ENCODE results near the gene PRR5.
"Not testable (repeated sequence)": the region's sequence is repeated elsewhere in the genome, so short reads cannot be mapped to it uniquely, and the experiment has no call there.

Gene PRR5

DNA sequence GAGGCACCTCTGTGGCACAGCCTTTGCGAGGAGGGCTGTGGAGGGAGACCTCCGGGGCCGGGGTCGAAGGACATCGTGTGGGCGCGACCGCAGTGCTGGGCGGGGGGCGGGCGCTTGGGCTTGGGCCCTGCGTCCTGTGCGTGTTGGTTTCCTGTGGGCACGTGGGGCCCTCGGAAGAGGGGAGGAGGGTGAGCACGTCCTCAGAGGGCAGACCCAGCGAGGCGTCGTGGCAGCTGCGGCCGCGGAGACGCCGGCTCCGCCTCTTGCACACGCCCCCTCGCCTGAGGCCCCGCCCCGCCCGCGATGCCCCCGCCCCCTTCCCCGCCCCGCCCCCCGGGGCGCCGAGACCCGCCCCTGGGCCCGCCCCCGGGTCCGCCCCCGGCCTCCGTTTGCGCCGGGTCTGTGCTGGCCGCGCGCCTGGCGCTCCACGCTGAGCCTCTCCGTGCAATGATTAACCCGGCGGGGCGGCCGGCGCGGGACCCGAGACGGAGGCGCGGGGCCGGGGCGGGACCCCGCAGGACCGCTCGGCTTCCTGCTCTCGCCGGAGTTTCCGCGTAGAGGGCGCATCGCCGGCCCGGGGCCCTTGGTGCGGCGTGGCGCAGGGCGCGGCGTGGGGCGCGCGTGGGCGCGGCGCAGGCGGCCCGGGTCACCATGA is at the start of gene PRR5:
Gene PRR5, plus strand, starts transcription at position 381 of the 655 bp plus-strand sequence. Its CDS starts 271 bp downstream, at position 652.
- peak; percentile 59 to 61 for DNase-seq (ENCODE audit: low read depth in 2 of 2)

GRCh38 chr22:44652866-44653265 is 49.1 kb upstream of the PRR5 start:
- not testable (repeated sequence) for DNase-seq (ENCODE audit: low read depth in 2 of 2)

DNA sequence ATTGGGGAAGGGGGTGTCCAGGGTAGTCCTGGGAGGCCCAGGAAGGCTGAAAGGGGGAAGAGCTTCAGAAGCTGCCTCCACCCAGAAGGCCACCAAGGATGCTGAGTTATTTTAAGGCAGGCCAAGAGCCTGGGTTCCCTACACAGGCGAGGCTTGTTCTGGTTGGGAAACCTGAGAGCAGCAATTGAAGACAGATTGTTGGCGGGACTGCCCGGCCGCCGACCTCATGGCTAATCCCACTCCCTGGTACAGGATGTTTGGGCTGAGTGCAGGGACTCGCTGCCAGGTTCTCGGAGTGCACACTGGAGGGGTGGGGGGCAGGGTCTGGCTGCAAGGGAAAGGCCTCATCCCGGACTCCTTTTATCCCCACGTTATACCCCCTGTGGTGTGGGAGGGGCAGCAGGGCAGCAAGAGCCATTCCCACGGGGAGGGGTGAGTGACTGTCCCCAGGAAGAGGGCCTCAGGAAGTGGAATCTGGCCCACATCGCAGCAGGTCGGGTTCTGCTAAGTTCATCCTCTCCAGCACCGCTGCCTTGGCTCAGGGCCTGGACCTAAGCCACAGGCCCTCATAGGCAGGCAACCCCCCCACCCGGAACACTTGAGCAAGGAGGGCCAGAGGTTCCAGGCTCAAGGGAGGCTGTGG is 43.6 kb upstream of the PRR5 start:
- no peak for DNase-seq (ENCODE audit: low read depth in 2 of 2)

DNA sequence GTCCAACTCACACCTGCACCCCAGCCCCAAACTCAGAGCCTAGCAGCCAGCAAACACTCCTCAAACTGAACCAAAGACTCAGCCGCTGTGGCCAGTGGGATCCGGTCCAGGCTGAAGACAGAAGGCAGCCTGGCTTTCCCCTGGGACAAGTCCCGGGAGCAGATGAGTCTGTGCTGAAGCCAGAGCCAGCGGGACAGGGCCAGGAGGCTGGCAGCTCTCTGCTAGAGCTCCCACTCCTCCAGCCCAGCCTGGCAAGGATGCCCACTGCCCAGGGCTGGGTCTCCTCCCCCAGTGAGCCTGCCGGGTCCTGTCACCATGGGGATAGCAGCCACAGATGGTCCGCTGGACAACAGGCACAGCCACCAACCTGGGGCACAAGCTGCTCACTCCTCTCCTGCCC is 42.9 kb upstream of the PRR5 start:
- no peak for DNase-seq (ENCODE audit: low read depth in 2 of 2)

- no peak for DNase-seq (ENCODE audit: low read depth in 2 of 2)
These were observed 41.8 kb upstream of the PRR5 start for GRCh38 chr22:44660051-44660830.

DNA sequence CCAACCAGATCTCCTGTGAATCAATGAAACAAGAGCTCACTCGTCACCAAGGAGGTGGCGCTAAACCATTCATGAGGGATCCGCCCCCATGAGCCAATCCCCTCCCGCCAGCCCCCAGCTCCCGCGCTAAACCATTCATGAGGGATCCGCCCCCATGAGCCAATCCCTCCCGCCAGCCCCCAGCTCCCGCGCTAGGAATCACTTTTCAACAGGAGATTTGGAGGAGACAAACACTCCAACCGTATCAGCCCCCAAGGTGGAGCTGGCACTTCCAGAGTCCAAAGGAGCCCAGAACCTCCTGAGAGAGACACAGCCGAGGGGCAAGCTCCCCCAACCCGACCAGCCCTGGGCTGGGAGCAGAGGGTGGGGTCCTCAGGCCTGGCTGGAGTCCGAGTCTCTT is 40.9 kb upstream of the PRR5 start:
- no peak for DNase-seq (ENCODE audit: low read depth in 2 of 2)

- no peak for DNase-seq (ENCODE audit: low read depth in 2 of 2)
These were observed 40.1 kb upstream of the PRR5 start for GRCh38 chr22:44661659-44662569.

DNA sequence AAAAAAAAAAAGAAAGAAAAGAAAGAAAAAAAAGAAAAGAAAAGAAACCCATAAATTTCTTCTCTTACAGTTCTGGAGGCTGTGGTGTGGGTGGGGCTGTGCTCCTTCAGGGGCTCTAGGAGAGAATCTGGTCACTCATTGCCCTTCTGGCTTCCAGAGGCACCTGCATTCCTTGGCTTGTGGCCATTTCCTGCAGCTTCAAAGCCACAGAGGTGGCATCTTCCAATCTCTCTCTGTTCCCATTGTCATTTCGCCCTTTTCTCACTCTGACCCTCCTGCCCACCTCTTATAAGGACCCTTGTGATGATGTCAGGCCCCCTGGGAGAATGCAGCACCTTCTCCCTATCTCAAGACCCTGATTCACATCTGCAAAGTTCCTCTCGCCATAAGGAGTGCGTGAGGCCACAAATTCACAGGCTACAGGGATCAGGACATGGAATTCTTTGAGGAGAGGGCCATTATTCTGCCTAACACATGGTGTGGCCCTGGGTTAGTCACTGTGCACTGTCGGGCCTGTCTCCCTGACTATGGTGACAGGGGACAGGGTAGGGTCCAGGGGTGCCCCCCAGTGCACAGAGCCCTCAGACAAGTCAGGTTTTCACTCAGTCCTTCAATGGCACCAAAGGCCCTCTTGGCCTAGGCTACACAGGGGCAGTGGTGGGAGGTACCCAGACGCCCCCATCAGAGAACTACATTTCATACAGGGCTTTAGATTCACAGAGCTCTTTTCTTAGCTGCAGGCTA is 38.6 kb upstream of the PRR5 start:
- no peak for DNase-seq (ENCODE audit: low read depth in 2 of 2)

GRCh38 chr22:44664149-44664548 is 37.9 kb upstream of the PRR5 start:
- DNase-seq (ENCODE audit: low read depth in 2 of 2): no peak

DNA sequence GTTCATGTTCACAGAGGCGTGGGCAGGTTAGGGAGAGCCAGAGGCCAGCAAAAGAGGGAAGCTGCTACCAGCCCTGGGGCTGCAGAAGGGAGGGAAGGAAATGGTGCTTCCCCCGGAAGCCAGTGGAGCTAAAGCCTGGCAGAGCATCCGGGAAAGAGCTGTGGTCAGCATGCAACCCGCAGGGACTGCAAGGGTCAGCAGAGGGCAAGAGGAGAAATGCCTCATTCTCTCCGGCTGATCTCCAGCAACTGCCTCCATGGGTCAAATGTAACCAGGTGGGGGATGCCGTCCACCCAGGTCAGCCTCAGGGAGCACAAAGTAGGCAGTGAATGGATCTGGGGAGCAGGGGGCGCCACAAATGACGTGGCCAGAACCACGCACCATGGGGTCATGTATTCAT is 36.9 kb upstream of the PRR5 start:
- no peak for DNase-seq (ENCODE audit: low read depth in 2 of 2)

DNA sequence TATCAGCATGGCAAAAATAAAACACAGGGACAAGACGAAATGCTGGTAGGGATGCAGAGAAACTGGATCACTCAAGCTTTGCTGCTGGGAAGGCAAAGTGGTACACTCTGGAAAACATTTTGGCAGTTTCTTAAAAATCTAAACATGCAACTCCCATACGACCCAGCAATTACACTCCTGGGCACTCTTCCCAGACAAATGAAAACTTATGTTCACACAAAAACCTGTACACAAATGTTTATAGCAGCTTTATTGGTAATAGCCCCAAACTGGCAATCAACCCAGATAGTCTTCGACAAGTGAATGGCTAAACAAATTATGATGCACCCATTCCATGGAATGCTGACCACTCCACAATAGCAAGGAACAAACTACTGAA is 35.8 kb upstream of the PRR5 start:
- no peak for DNase-seq (ENCODE audit: low read depth in 2 of 2)

DNA sequence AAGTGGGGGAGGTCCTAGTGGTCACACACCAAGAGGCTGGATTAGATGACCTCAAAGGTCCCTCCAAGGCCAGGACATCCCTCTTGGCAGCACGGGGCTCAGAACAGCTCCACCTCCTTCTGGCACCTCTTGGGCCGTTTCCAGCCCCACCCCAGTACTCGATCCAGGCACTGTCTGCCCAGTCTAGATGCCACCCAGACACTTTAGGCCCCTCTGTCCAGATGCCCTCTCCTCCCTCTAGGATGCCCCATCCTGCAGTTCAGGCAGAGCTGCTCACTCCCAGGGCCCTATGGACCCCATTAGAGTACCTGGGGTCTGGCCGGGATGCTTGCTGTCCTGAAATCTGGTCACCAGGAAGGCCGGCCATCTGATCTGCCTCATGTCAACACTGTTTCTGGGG is 34.7 kb upstream of the PRR5 start:
- DNase-seq (ENCODE audit: low read depth in 2 of 2): no peak

DNA sequence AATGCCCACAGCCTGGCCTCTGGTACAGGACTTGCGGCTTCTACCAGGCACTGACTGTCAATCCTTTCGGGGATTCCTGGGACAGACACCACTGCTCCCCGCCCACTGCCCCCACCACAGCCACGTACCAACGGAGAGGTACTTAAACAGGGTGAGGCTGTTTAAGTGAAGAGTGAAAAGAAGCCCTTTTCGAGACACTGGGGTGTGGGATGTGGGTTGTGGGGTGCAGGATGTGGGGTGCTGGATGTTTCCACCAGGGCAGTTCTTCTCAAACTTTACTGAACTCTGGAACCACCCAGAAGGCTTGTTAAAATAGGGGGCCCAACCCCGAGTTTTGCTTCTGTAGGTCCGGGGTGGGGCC is 34.2 kb upstream of the PRR5 start:
- no peak for DNase-seq (ENCODE audit: low read depth in 2 of 2)

- no peak for DNase-seq (ENCODE audit: low read depth in 2 of 2)
These were observed 33.7 kb upstream of the PRR5 start for GRCh38 chr22:44668190-44668885.

GRCh38 chr22:44668886-44669521 is 33.0 kb upstream of the PRR5 start:
- DNase-seq (ENCODE audit: low read depth in 2 of 2): no peak

GRCh38 chr22:44669561-44669976 is 32.4 kb upstream of the PRR5 start:
- no peak for DNase-seq (ENCODE audit: low read depth in 2 of 2)

DNA sequence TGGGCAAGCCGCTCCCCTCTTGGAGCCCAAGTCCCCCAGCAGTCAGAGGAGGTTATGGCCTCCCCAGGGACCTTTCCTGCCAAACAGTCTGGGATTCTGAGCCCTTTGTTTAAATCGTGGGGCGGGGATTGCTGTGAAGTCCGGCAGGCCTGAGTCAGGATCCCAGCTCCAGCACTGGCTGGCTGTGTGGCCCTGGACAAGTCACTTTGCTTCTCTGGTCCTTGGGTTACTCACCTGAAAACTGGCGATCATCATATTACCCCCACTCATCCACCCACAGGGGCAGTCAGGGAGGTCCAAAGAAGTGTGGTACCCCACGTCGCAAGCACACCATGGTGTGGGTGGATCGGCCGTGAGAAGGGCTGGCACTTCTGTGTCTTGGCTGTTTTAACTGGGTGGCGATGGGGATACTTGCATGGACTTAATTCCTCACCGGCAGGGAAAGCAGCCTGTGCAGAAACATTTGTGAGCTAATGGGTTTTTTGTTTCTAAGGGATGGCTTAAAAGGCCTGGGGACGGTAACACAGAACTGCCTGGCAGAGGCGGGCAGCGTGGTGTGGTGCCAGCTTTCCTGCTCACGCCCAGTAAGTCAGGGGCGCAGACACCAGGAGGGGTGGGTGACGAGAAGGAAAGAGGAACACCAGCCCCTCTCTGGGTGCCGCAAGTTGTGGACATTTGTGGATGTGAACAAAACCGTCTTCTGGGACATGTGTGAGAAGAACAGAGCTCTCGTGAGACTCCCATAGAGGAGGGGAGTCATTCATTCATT is 31.6 kb upstream of the PRR5 start:
- DNase-seq (ENCODE audit: low read depth in 2 of 2): no peak

DNA sequence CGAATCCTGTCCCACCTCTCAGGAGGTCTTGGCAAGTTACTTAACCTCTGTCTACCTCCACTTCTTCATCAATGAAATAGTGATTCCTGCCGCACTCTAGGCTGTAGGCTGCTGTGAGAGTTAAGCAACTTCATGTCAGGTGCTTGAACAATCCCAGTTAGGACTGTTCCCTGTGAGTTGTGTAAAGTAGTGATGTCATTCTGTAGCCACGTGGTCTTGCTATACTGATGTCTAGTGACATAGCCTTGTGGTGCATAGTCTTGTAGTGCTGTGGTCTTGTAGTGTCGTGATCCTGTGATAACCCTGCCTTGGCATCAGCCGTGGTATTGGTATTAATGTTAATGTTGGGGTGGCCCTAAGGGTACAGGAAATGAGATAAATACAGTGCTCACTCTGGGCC is 30.3 kb upstream of the PRR5 start:
- no peak for DNase-seq (ENCODE audit: low read depth in 2 of 2)

GRCh38 chr22:44672632-44673031 is 29.4 kb upstream of the PRR5 start:
- DNase-seq (ENCODE audit: low read depth in 2 of 2): no peak

Data from stimulated activated CD4-positive, alpha-beta T cell treated with anti-CD3 and anti-CD28 coated beads, Interleukin-12 subunit alpha, Interleukin-12 subunit beta, amount 100 ng/mL, for 24 hours (primary cell).